BLaER1 treated with 17β-estradiol and CSF1 and Interleukin-3, amounts not matched to agents 10 nM and 100 nM (cell line): ENCODE data around the gene CACNA2D2.

Source experiments
- H3K27ac ChIP-seq, 11 experiments: shearing (Covaris generic); formaldehyde crosslinking; 2 replicates each; pipeline ENCODE4 v1.8.1; 2022
- H3K27me3 ChIP-seq, 11 experiments: shearing (Covaris generic); formaldehyde crosslinking; 2 replicates each; pipeline ENCODE4 v1.8.1; 2022
- H3K36me3 ChIP-seq, 11 experiments: shearing (Covaris generic); formaldehyde crosslinking; 2 replicates each; pipeline ENCODE4 v1.8.1; 2022
- H3K4me1 ChIP-seq, 10 experiments: shearing (Covaris generic); formaldehyde crosslinking; 2 replicates each; pipeline ENCODE4 v1.8.1; 2022
- H3K4me2 ChIP-seq, 11 experiments: shearing (Covaris generic); formaldehyde crosslinking; 2 replicates each; pipeline ENCODE4 v1.8.1; 2022
- H3K4me3 ChIP-seq, 10 experiments: shearing (Covaris generic); formaldehyde crosslinking; 2 replicates each; pipeline ENCODE4 v1.8.1; 2022
- H3K9ac ChIP-seq, 11 experiments: shearing (Covaris generic); formaldehyde crosslinking; 2 replicates each; pipeline ENCODE4 v1.8.1; 2022
- H3K9me3 ChIP-seq, 11 experiments: shearing (Covaris generic); formaldehyde crosslinking; replicated peaks in 1 of 11; 2 replicates each; pipeline ENCODE4 v1.8.1; 2022
- H4K20me1 ChIP-seq, 11 experiments: shearing (Covaris generic); formaldehyde crosslinking; 2 replicates each; pipeline ENCODE4 v1.8.1; 2022
- Cebpa-rat ChIP-seq, 11 experiments: shearing (Covaris generic); IDR thresholded peaks; 2 replicates each; pipeline ENCODE4 v1.8.1; 2022

Gene CACNA2D2

DNA sequence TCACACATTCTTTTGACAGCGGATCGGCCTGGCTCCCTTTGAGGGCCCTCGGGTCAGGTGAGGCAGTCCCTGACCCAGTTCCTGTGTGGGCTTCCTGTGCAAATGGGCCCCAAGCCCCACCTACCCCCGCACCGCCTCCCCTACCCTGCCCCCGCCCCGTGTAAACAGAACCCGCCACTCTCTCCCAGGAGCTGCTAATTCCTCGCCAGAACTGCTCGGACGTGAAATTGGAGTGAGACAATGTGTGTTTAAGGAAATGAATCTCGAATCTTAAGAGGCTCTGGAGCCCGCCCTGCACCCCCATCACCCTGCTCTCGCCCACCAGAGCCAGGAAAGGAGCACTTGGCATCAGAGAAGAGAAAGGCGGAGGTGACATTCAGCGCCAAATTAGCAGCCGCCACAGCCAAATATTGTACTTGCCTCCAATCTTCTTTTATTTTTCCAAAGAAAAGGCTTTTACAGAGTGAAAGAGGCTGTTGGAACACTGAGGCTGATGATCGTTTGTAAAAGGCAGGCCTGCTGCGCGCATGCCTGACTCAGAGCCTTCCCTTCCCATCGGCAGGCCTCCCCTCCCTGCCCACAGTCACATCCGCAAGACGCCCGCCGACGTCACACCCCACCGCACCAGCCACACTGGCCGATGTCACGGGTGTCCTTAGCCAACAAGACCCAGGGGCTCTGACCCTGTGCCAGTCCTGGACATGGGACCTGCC, 53.1 kb downstream of the CACNA2D2 start:
- peak overlapping the region in 2 of 11 experiments; percentile 6 to 29; a peak in 1 of 22 replicates for H3K27ac ChIP-seq
- H3K9me3 ChIP-seq = no peaks in the 10 kb centered on the region
- H3K36me3 ChIP-seq = no peaks in the 10 kb centered on the region
- TF ChIP-seq Cebpa-rat (IDR thresholded peaks at IDR 0.05) = no peak
- peak overlapping the region; percentile 37 to 68 (median 56); a peak in 21 of 22 replicates for H3K4me2 ChIP-seq
- peak overlapping the region in 1 of 11 experiments; percentile 15; a peak in 1 of 22 replicates for H3K9ac ChIP-seq
- no peaks in the 10 kb centered on the region for H3K27me3 ChIP-seq
- no peak overlapping the region for H3K4me3 ChIP-seq
- H3K4me1 ChIP-seq = peaks cover 5 to 37% (median 30%) of the 10 kb centered on the region in 10 experiments
- no peaks in the 10 kb centered on the region for H4K20me1 ChIP-seq

DNA sequence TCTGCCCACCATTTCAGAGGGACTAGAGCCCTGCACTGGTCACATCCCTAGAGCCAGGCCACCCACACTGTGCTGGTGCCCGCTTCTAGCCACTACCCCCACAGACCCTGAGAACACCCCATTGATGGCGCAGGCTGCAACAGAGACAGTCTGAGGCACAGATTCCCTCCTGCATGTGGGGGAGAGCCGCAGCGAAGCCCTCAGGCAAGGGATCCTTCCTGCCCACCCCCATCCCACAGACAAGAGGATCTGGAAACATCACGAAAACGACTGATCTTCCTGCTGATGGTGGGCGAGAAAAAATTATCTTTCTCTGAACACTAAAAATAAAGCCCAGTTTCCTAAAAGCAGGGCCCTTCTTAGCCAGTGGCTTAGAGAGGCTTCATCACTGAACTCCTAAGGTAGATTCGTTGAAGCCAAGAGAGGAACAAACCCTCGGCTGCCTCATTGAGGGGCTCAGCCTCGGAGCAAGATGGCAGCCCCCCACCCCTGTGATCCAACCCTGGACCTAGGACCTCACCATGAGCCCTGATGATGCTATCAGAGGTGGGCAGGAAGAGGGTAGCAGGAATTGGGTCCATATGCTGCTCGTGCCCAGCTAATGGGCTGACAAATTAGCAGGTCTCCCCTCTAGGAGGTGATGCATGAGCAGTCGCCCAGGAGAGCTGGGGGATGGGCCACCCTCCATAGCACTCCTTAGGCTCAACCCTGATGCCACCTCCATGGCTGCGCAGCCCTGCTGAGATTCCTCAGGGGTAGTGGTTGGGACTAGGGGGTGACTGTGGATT, 54.5 kb downstream of the CACNA2D2 start:
- H3K9me3 ChIP-seq = no peaks in the 10 kb centered on the region
- no peaks in the 10 kb centered on the region for H3K27me3 ChIP-seq
- H3K9ac ChIP-seq = no peak overlapping the region
- TF ChIP-seq Cebpa-rat (IDR thresholded peaks at IDR 0.05) = no peak
- no peak overlapping the region for H3K27ac ChIP-seq
- peak overlapping the region in 8 of 11 experiments; percentile 5 to 59 (median 38); a peak in 12 of 22 replicates for H3K4me2 ChIP-seq
- no peaks in the 10 kb centered on the region; a peak in 1 of 22 replicates for H4K20me1 ChIP-seq
- no peaks in the 10 kb centered on the region for H3K36me3 ChIP-seq
- H3K4me1 ChIP-seq = peaks cover 5 to 37% (median 30%) of the 10 kb centered on the region in 10 experiments
- H3K4me3 ChIP-seq = no peak overlapping the region

DNA sequence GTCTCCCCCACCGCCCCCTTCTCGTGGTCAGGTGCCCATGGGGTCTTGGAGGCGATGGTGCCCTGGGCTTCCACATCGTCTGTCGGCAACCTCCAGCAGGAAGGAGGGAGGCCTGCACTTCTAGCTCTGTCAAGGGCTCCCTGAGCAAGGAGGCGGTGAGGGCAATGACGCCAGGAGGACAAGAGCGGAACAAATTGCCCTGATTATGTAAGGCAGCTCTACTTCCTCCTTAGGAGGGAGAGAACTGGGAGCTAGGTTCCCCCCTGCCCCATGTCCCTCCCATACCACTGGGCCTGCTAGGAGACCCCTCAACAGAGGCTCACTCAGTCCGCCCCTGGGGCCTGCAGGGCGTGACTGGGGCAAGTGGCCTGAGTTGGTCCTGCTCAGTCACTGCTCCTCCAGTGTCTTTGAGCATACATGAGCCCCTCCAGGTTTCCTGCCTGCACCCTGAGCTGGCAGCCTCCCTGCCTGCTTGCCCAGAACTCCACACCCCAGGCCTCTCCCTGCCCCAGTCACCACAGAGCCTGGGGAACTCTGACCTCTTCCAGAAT, 56.1 kb downstream of the CACNA2D2 start:
- no peaks in the 10 kb centered on the region for H3K9me3 ChIP-seq
- no peak overlapping the region for H3K27ac ChIP-seq
- no peak for TF ChIP-seq Cebpa-rat (IDR thresholded peaks at IDR 0.05)
- peak overlapping the region in 2 of 11 experiments; percentile 6 to 31; a peak in 2 of 22 replicates for H3K4me2 ChIP-seq
- H3K4me3 ChIP-seq = no peak overlapping the region
- H3K27me3 ChIP-seq = no peaks in the 10 kb centered on the region
- H3K36me3 ChIP-seq = no peaks in the 10 kb centered on the region
- peaks cover 5 to 37% (median 30%) of the 10 kb centered on the region in 10 experiments for H3K4me1 ChIP-seq
- H3K9ac ChIP-seq = no peak overlapping the region
- no peaks in the 10 kb centered on the region; a peak in 1 of 22 replicates for H4K20me1 ChIP-seq

DNA sequence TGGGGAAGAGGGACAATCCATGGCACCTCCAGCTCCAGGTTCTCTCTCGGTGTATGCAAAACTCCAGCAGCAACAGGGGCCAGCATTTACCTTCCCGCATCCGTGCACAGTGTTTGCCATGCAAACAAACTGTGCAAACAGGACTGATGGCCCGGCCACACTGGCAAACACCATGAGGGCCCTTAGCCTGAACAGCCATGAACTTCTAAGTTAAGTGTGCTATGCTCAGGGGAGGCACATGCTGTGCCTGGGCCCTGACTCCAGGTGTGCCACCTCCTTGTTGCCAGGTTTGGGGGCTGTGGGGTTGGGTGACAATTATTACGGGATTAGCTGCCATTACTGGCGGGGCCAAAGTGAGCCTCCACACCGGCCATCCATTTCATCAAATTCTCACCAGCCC, 57.5 kb downstream of the CACNA2D2 start:
- no peak overlapping the region for H3K4me3 ChIP-seq

DNA sequence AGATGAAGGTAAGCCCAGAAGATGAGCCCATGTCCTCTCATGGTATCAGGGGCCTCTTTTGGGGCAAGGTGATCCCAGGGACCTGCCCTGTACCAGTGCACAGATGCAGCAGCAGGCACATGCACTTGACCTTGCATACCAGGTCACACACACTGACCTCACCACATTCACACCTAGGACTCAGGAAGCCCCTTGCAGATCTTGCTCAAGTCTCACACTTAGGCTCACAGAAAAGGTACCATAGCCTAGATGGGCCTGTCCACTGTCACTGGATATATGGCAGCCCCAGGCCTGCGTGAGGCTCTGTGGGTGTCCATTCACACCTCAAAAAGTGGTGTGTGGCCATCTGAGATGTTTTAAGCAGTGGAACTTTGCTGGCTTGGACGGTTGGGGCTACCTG, 58.7 kb downstream of the CACNA2D2 start:
- Histone ChIP-seq H3K27me3 (no peaks in the 10 kb centered on the region), H3K36me3 (no peaks in the 10 kb centered on the region), H3K27ac (no peak overlapping the region), H4K20me1 (no peaks in the 10 kb centered on the region; a peak in 2 of 22 replicates), H3K9me3 (no peaks in the 10 kb centered on the region), H3K9ac (no peak overlapping the region), H3K4me1 (peaks cover 0 to 25% (median 19%) of the 10 kb centered on the region in 10 experiments; a peak in 16 of 20 replicates), H3K4me3 (no peak overlapping the region), H3K4me2 (no peak overlapping the region)
- TF ChIP-seq Cebpa-rat (IDR thresholded peaks at IDR 0.05) = no peak

More for the DNA sequence above, 57.5 kb downstream of the CACNA2D2 start:
- Histone ChIP-seq H3K4me2 (no peak overlapping the region), H3K9ac (no peak overlapping the region), H4K20me1 (no peaks in the 10 kb centered on the region; a peak in 1 of 22 replicates), H3K9me3 (no peaks in the 10 kb centered on the region), H3K27ac (no peak overlapping the region), H3K4me1 (peaks cover 5 to 36% (median 30%) of the 10 kb centered on the region in 10 experiments), H3K36me3 (no peaks in the 10 kb centered on the region), H3K27me3 (no peaks in the 10 kb centered on the region)
- TF ChIP-seq Cebpa-rat (IDR thresholded peaks at IDR 0.05) = no peak

DNA sequence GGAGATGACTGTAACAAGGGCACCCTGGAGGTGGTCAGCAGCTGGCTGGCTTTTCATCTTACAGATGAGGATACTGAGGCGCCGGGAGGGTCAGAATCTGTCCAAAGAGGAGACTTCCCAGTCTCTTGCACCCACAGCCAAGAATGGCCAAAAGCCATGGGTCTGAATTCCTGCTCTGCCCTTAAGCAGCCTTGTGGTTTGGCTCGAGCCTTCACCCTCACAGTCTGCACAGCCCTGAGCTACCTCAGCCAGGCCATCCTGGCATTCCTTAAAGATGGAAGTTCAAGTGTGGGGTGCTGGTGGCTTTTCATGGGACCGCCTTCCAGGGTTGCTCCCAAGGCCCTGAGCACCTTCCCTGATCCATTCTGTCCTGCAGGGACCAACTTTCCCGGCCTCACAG, 59.2 kb downstream of the CACNA2D2 start:
- Histone ChIP-seq H3K4me2 (no peak overlapping the region), H3K27me3 (no peaks in the 10 kb centered on the region), H3K4me1 (peaks cover 0 to 19% (median 13%) of the 10 kb centered on the region in 10 experiments; a peak in 13 of 20 replicates), H3K9me3 (no peaks in the 10 kb centered on the region), H4K20me1 (no peaks in the 10 kb centered on the region; a peak in 2 of 22 replicates), H3K4me3 (no peak overlapping the region), H3K36me3 (no peaks in the 10 kb centered on the region), H3K9ac (no peak overlapping the region), H3K27ac (no peak overlapping the region)
- TF ChIP-seq Cebpa-rat (IDR thresholded peaks at IDR 0.05) = no peak

DNA sequence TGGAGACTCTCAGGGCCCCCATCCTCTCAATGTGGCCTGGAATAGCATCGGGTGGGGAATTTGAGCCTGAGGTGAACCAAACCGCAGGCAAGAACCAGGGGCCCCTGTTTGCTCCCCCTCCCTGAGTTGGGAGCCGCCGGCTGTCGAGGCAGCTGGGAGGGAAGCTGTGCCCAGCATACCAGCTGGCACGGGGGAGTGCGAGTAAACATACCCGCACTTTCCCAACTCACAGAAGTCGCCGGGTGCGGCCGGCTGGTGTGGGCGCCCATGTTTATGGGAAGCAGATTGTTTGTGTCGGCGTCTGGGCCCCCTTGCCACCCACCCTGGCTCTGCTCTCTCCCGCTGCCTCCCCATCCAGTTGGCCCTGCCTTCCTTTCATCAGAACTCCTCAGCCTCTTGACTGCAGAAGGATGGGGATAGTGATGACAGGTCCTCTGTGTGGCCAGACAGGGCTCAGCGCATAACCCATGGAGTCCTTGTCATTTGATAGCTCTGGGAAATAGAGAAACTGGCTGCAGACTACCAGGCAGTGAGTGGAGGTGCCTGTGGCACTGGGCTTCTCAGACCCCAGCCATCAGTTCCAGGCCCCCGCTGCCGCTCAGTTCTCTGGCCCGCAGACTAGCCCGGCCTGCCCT, 60.4 kb downstream of the CACNA2D2 start:
- H3K4me1 ChIP-seq = peaks cover 0 to 11% (median 7%) of the 10 kb centered on the region in 10 experiments; a peak in 9 of 20 replicates
- no peaks in the 10 kb centered on the region; a peak in 2 of 22 replicates for H4K20me1 ChIP-seq
- H3K4me2 ChIP-seq = no peak overlapping the region
- H3K36me3 ChIP-seq = no peaks in the 10 kb centered on the region
- no peaks in the 10 kb centered on the region for H3K9me3 ChIP-seq
- no peak overlapping the region for H3K9ac ChIP-seq
- no peak overlapping the region for H3K27ac ChIP-seq
- no peaks in the 10 kb centered on the region for H3K27me3 ChIP-seq
- H3K4me3 ChIP-seq = no peak overlapping the region
- no peak for TF ChIP-seq Cebpa-rat (IDR thresholded peaks at IDR 0.05)

DNA sequence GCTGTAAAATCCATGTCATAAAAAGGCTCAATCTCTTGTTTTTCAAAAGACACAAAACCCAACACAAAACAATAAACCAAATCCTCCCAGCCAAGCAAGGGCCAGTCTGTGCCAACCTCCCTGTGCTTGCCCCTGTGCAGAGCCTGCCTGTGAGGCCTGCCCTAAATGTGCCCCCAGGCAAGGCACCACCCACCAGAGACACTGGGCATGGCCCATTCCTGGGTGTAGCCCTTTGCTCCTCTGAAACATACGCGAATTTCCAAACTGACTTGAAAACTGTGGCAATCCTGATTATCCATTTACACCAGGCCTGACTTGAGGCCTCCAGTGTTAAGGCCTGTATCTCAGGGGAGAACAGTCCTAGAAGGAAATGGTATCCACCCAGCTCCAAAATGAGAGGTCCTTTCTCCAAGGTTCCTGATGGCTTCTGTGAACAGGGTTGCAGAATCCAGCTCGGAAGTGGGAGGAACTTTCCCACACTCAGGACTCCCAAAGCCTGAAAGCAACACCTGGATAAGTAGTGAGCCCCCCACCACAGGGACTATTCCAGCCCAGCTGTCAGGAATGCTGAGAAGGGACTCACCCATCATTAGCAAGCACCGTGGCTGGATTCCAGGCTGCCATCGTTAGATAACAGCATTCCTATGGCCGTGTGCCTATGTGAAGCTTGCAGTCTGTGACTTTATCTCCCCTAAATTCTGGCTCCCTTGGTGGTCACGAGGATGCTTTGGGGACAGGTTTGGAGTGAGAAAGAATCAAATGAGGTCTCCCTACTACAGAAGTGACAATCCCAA, 61.8 kb downstream of the CACNA2D2 start:
- Histone ChIP-seq H3K36me3 (no peaks in the 10 kb centered on the region), H3K27me3 (no peaks in the 10 kb centered on the region), H3K4me2 (no peak overlapping the region), H3K9me3 (no peaks in the 10 kb centered on the region), H3K9ac (no peak overlapping the region), H3K4me3 (no peak overlapping the region), H3K27ac (no peak overlapping the region), H4K20me1 (no peaks in the 10 kb centered on the region; a peak in 4 of 22 replicates), H3K4me1 (no peaks in the 10 kb centered on the region)
- TF ChIP-seq Cebpa-rat (IDR thresholded peaks at IDR 0.05) = no peak
